H9 (cell line): ENCODE results near the gene SMPD2. TPM values are rescaled to one million over a fixed set of nuclear protein-coding genes. Genes with fewer than 3 reads are reported as not detected.
"Not testable (repeated sequence)": the region's sequence is repeated elsewhere in the genome, so short reads cannot be mapped to it uniquely, and the experiment has no call there.

Experiments used
- DNase-seq: peaks from one replicate; pipeline ENCODE4 v3.0.0-alpha.2; 2017
- H2AFZ ChIP-seq: one replicate; pipeline ENCODE4 v1.6.1; 2013; ENCODE audit warnings: mild to moderate bottlenecking, low read length, control low read depth, moderate library complexity
- H2AK5ac ChIP-seq: 2 replicates; pipeline ENCODE4 v1.6.1; 2013; ENCODE audit warnings: low read length, control low read depth, mixed read lengths; ENCODE audit not compliant: insufficient read length
- H2BK120ac ChIP-seq: one replicate; pipeline ENCODE4 v1.6.1; 2013; ENCODE audit warnings: low read depth, mild to moderate bottlenecking, low read length, control low read depth, inconsistent platforms; ENCODE audit not compliant: poor library complexity, severe bottlenecking
- H2BK12ac ChIP-seq: 2 replicates; pipeline ENCODE4 v1.6.1; 2013; ENCODE audit warnings: low read length, control low read depth, mixed read lengths, low read depth; ENCODE audit not compliant: insufficient read length
- H2BK15ac ChIP-seq: 2 replicates; pipeline ENCODE4 v1.6.1; 2013; ENCODE audit warnings: low read depth, low read length, control low read depth
- H2BK20ac ChIP-seq: one replicate; pipeline ENCODE4 v1.6.1; 2013; ENCODE audit warnings: low read depth, mild to moderate bottlenecking, low read length, control low read depth, inconsistent platforms; ENCODE audit not compliant: poor library complexity, severe bottlenecking
- H2BK5ac ChIP-seq: 2 replicates; pipeline ENCODE4 v1.6.1; 2013; ENCODE audit warnings: low read length, control low read depth, mixed read lengths; ENCODE audit not compliant: insufficient read length
- H3K14ac ChIP-seq: 2 replicates; pipeline ENCODE4 v1.6.1; 2013; ENCODE audit warnings: low read length, control low read depth; ENCODE audit not compliant: insufficient read depth
- H3K18ac ChIP-seq: 2 replicates; pipeline ENCODE4 v1.6.1; 2013; ENCODE audit warnings: low read depth, mild to moderate bottlenecking, mixed read lengths, low read length, control low read depth; ENCODE audit not compliant: insufficient read length
- H3K23ac ChIP-seq: 2 replicates; pipeline ENCODE4 v1.6.1; 2013; ENCODE audit warnings: low read length, control low read depth, mixed read lengths, low read depth; ENCODE audit not compliant: insufficient read length
- H3K23me2 ChIP-seq: 2 replicates; pipeline ENCODE4 v1.6.1; 2013; ENCODE audit warnings: low read depth, mild to moderate bottlenecking, mixed read lengths, low read length, control low read depth; ENCODE audit not compliant: insufficient read length, poor library complexity, severe bottlenecking
- H3K27ac ChIP-seq: 2 replicates; pipeline ENCODE4 v1.5.1; 2013; ENCODE audit warnings: low read length, control low read depth, mixed read lengths, low read depth; ENCODE audit not compliant: insufficient read length
- H3K27me3 ChIP-seq: 2 replicates; pipeline ENCODE4 v1.6.1; 2013; ENCODE audit warnings: low read length, control low read depth, inconsistent platforms; ENCODE audit not compliant: insufficient read depth
- H3K4ac ChIP-seq: 2 replicates; pipeline ENCODE4 v1.6.1; 2013; ENCODE audit warnings: low read depth, mild to moderate bottlenecking, control low read depth, inconsistent platforms, low read length, moderate library complexity
- H3K4me1 ChIP-seq: 2 replicates; pipeline ENCODE4 v1.6.1; 2013; ENCODE audit warnings: low read length, control low read depth, inconsistent platforms; ENCODE audit not compliant: insufficient read depth
- H3K4me2 ChIP-seq: 2 replicates; pipeline ENCODE4 v1.6.1; 2013; ENCODE audit warnings: low read length, control low read depth, mixed read lengths; ENCODE audit not compliant: insufficient read length, insufficient read depth
- H3K56ac ChIP-seq: 2 replicates; pipeline ENCODE4 v1.6.1; 2013; ENCODE audit warnings: low read depth, mild to moderate bottlenecking, mixed read lengths, low read length, control low read depth; ENCODE audit not compliant: insufficient read length
- H3K79me1 ChIP-seq: 2 replicates; pipeline ENCODE4 v1.6.1; 2013; ENCODE audit warnings: low read depth, mild to moderate bottlenecking, moderate library complexity, low read length, control low read depth, inconsistent platforms; ENCODE audit not compliant: insufficient read depth, poor library complexity, severe bottlenecking
- H3K79me2 ChIP-seq: 2 replicates; pipeline ENCODE4 v1.6.1; 2013; ENCODE audit warnings: low read length, control low read depth, inconsistent platforms; ENCODE audit not compliant: insufficient read depth
- H3K9ac ChIP-seq: 2 replicates; pipeline ENCODE4 v1.6.1; 2013; ENCODE audit warnings: low read length, control low read depth, mixed read lengths; ENCODE audit not compliant: insufficient read length; ENCODE audit errors: extremely low read depth
- H3K9me3 ChIP-seq: one replicate; pipeline ENCODE4 v1.6.1; 2013; ENCODE audit warnings: low read depth, low read length, inconsistent platforms; ENCODE audit not compliant: control insufficient read depth
- H3T11ph ChIP-seq: one replicate; pipeline ENCODE4 v1.6.1; 2013; ENCODE audit warnings: mild to moderate bottlenecking, low read length, control low read depth, inconsistent platforms
- H4K20me1 ChIP-seq: one replicate; pipeline ENCODE4 v1.6.1; 2013; ENCODE audit not compliant: control insufficient read depth, insufficient read length, insufficient read depth
- H4K5ac ChIP-seq: 2 replicates; pipeline ENCODE4 v1.6.1; 2013; ENCODE audit warnings: low read depth, mild to moderate bottlenecking, mixed read lengths, low read length, control low read depth; ENCODE audit not compliant: insufficient read length
- H4K8ac ChIP-seq: replicated peaks from 2 replicates; pipeline ENCODE4 v1.6.1; 2013; ENCODE audit warnings: low read length, control low read depth, mixed read lengths, low read depth; ENCODE audit not compliant: insufficient read length
- H4K91ac ChIP-seq: 2 replicates; pipeline ENCODE4 v1.6.1; 2013; ENCODE audit warnings: low read depth, mild to moderate bottlenecking, moderate library complexity, mixed read lengths, low read length, control low read depth; ENCODE audit not compliant: insufficient read length
- H3K27ac Mint-ChIP-seq, 3 experiments: 2 replicates in 2 of 3; 3 replicates in 1 of 3; pipeline ENCODE4 v1.8.0; 2020 to 2021; ENCODE audit warnings: mixed read lengths in 3 of 3, mild to moderate bottlenecking in 1 of 3, moderate library complexity in 1 of 3
- H3K27me3 Mint-ChIP-seq: 2 replicates; pipeline ENCODE4 v1.8.0; 2021; ENCODE audit warnings: low read depth, mild to moderate bottlenecking, moderate library complexity, mixed read lengths
- H3K36me3 Mint-ChIP-seq, 3 experiments: 2 replicates in 2 of 3; 3 replicates in 1 of 3; pipeline ENCODE4 v1.8.0; 2020 to 2021; ENCODE audit warnings: low read depth in 3 of 3, mixed read lengths in 3 of 3; ENCODE audit not compliant: insufficient read depth in 1 of 3
- H3K4me1 Mint-ChIP-seq, 2 experiments: 2 replicates each; pipeline ENCODE4 v1.8.0; 2020; ENCODE audit warnings: mixed read lengths in 2 of 2
- H3K4me3 Mint-ChIP-seq, 2 experiments: 2 replicates in 1 of 2; 3 replicates in 1 of 2; pipeline ENCODE4 v1.8.0; 2020 to 2021; ENCODE audit warnings: mild to moderate bottlenecking in 2 of 2, mixed read lengths in 2 of 2, moderate library complexity in 1 of 2
- H3K9me3 Mint-ChIP-seq, 2 experiments: 2 replicates in 1 of 2; 3 replicates in 1 of 2; pipeline ENCODE4 v1.8.0; 2020; ENCODE audit warnings: mild to moderate bottlenecking in 2 of 2, mixed read lengths in 2 of 2, moderate library complexity in 1 of 2
- WGBS: extraction: QIAGEN DNeasy Blood & Tissue Kit; methylation state at CpG from one replicate; pipeline ENCODE4 v1.1.7; 2013; ENCODE audit warnings: missing lambda C conversion rate, low lambda C conversion rate, mixed read lengths; ENCODE audit not compliant: insufficient read length; ENCODE audit errors: extremely low coverage; 5-methylcytosine and 5-hydroxymethylcytosine counted together
- total RNA-seq: library from RNA; stranded (reverse); gene quantifications from 2 replicates; pipeline ENCODE4 v1.2.1, GENCODE V29; 2021
- TF ChIP-seq, protein P1 (sequence below): fragments of 200-600 bp; sonication (generic); conservative IDR thresholded peaks from 3 replicates; pipeline ENCODE4 v1.8.0; 2021; ENCODE audit warnings: antibody characterized with exemption, mild to moderate bottlenecking

The SMPD2 gene
- total RNA-seq, 1 experiment from 2014 or later, result 13.0 TPM

- no peak for DNase-seq
- Mint-ChIP-seq H3K4me3 (no peak overlapping the region), H3K4me1 (peaks cover 36 to 39% of the 10 kb centered on the region in 2 experiments), H3K36me3 (peaks cover 30 to 40% (median 39%) of the 10 kb centered on the region in 3 experiments), H3K27ac (no peak overlapping the region), H3K9me3 (no peaks in the 10 kb centered on the region; a peak in 1 of 5 replicates), H3K27me3 (no peaks in the 10 kb centered on the region)
- TF ChIP-seq, protein P1, sequence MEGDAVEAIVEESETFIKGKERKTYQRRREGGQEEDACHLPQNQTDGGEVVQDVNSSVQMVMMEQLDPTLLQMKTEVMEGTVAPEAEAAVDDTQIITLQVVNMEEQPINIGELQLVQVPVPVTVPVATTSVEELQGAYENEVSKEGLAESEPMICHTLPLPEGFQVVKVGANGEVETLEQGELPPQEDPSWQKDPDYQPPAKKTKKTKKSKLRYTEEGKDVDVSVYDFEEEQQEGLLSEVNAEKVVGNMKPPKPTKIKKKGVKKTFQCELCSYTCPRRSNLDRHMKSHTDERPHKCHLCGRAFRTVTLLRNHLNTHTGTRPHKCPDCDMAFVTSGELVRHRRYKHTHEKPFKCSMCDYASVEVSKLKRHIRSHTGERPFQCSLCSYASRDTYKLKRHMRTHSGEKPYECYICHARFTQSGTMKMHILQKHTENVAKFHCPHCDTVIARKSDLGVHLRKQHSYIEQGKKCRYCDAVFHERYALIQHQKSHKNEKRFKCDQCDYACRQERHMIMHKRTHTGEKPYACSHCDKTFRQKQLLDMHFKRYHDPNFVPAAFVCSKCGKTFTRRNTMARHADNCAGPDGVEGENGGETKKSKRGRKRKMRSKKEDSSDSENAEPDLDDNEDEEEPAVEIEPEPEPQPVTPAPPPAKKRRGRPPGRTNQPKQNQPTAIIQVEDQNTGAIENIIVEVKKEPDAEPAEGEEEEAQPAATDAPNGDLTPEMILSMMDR, result no peak
- Histone ChIP-seq H3K79me1 (peaks cover 5% of the 10 kb centered on the region), H3K27ac (no peak overlapping the region), H3K4ac (no peak overlapping the region), H3K27me3 (no peaks in the 10 kb centered on the region), H4K8ac (no peak overlapping the region), H3K23ac (no peak overlapping the region), H2BK120ac (no peak overlapping the region), H2BK12ac (no peak overlapping the region), H4K91ac (no peak overlapping the region), H3K9me3 (no peaks in the 10 kb centered on the region), H4K20me1 (no peaks in the 10 kb centered on the region), H3K56ac (no peak overlapping the region), H3K79me2 (no peaks in the 10 kb centered on the region), H4K5ac (no peak overlapping the region), H3K23me2 (peaks cover 2% of the 10 kb centered on the region), H3K18ac (no peak overlapping the region), H3K4me1 (peaks cover 12% of the 10 kb centered on the region; the same call in 1 of the 2 replicates), H3K9ac (no peak overlapping the region), H2BK15ac (no peak overlapping the region), H3K4me2 (no peak overlapping the region), H3T11ph (no peak overlapping the region), H3K14ac (no peak overlapping the region), H2BK20ac (no peak overlapping the region), H2AK5ac (no peak overlapping the region), H2AFZ (no peak overlapping the region), H2BK5ac (no peak overlapping the region)
- no CpG with 5 or more reads among the region's 3 CpGs for WGBS
Observed at GRCh38 chr6:109460161-109460829, 19.8 kb downstream of the SMPD2 start.

DNA sequence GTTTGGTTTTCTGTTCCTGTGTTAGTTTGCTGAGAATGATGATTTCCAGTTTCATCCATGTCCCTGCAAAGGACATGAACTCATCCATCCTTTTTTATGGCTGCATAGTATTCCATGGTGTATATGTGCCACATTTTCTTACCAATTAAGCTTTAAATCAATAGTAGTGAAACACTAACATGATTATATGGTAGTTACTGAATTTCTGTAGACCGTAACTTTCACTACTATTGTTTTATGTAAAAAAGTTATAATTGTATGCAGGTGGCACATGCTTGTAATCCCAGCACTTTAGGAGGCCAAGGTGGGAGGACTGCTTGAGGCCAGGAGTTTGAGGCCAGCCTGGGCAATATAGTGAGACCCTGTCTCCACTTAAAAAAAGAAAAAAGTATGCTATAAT, 20.7 kb downstream of the SMPD2 start:
- H3K79me1 ChIP-seq, H3K14ac ChIP-seq, DNase-seq, H2BK15ac ChIP-seq, H2AK5ac ChIP-seq, H2AFZ ChIP-seq, H3K4ac ChIP-seq, H3T11ph ChIP-seq, H3K27me3 Mint-ChIP-seq, H3K9me3 Mint-ChIP-seq, H3K23ac ChIP-seq, H2BK120ac ChIP-seq, H3K79me2 ChIP-seq, H3K23me2 ChIP-seq, H3K27me3 ChIP-seq, H2BK5ac ChIP-seq, H3K56ac ChIP-seq, H3K9me3 ChIP-seq, H2BK12ac ChIP-seq, H3K27ac Mint-ChIP-seq, H4K91ac ChIP-seq, H3K4me2 ChIP-seq, H4K20me1 ChIP-seq, H3K4me3 Mint-ChIP-seq, H4K8ac ChIP-seq, H3K27ac ChIP-seq, H2BK20ac ChIP-seq, H4K5ac ChIP-seq, H3K18ac ChIP-seq, H3K9ac ChIP-seq: not testable (repeated sequence)
- peaks cover 35 to 43% of the 10 kb centered on the region in 2 experiments for H3K4me1 Mint-ChIP-seq
- H3K36me3 Mint-ChIP-seq, result peaks cover 39 to 49% (median 48%) of the 10 kb centered on the region in 3 experiments
- peaks cover 12% of the 10 kb centered on the region; the same call in 1 of the 2 replicates for H3K4me1 ChIP-seq
- WGBS, result no CpG with 5 or more reads among the region's 1 CpG
